Prostate gland (tissue), 2 donors: ENCODE measurements around the gene ATP9B. TPM values are rescaled to one million over a fixed set of nuclear protein-coding genes. Genes with fewer than 3 reads are reported as not detected.

Source experiments
- DNase-seq: peaks from one replicate; pipeline ENCODE4 v3.0.0-alpha.2; 2019; ENCODE audit warnings: low spot score
- H3K27ac ChIP-seq, 2 donors: fragments of 200-600 bp; sonication (generic); 2 replicates each; pipeline ENCODE4 v1.5.1; 2017 to 2019
- H3K27me3 ChIP-seq: fragments of 200-600 bp; sonication (generic); replicated peaks from 2 replicates; pipeline ENCODE4 v1.5.1; 2019; ENCODE audit not compliant: insufficient read depth
- H3K36me3 ChIP-seq, 2 donors: fragments of 200-600 bp; sonication (generic); 1 replicate in 1 of 2; 2 replicates in 1 of 2; pipeline versions ENCODE4 v1.5.1 to v1.8.1; 2017 to 2019
- H3K4me1 ChIP-seq: fragments of 200-600 bp; sonication (generic); replicated peaks from 2 replicates; pipeline ENCODE4 v1.5.1; 2019
- H3K4me3 ChIP-seq, 2 donors: fragments of 200-600 bp; sonication (generic); 2 replicates each; pipeline ENCODE4 v1.5.1; 2017 to 2019
- H3K9me3 ChIP-seq: fragments of 200-600 bp; sonication (generic); 2 replicates; pipeline ENCODE4 v1.5.1; 2017
- CTCF ChIP-seq, 4 experiments: fragments of 200-600 bp in 2 of 4; fragments of 450-650 bp in 2 of 4; sonication (generic) in 2 of 4; IDR thresholded peaks; 1 replicate in 3 of 4; 2 replicates in 1 of 4; pipeline ENCODE4 v1.5.1; 2016 to 2019; ENCODE audit warnings: antibody characterized with exemption in 4 of 4, mild to moderate bottlenecking in 2 of 4, moderate library complexity in 2 of 4
- POLR2A ChIP-seq: fragments of 450-650 bp; IDR thresholded peaks from one replicate; pipeline ENCODE4 v1.6.1; 2016; ENCODE audit warnings: antibody characterized with exemption, mild to moderate bottlenecking
- POLR2AphosphoS5 ChIP-seq: sonication (generic); formaldehyde crosslinking; IDR thresholded peaks from one replicate; pipeline ENCODE4 v1.6.1; 2017; ENCODE audit warnings: antibody characterized with exemption
- WGBS: methylation state at CpG from one replicate; pipeline ENCODE4 v1.1.5; 2018; 5-methylcytosine and 5-hydroxymethylcytosine counted together
- intact Hi-C: fragments of 100-400 bp; cut with DNase I; formaldehyde crosslinking; loops from one replicate; pipeline ENCODE4 v1.14.2; 2022
- total RNA-seq, 2 donors: library from RNA; depleted of rRNA; stranded (reverse); fragments of >200 nt; gene quantifications; one replicate each; pipeline ENCODE4 v1.1.0, GENCODE V29; 2016

The ATP9B gene
- total RNA-seq, 2 donors from 2014 or later, result 33.8 to 55.6 TPM

GRCh38 chr18:79395761-79396404 is 326.7 kb downstream of the ATP9B start, which contains the start of gene NFATC1:
Gene NFATC1 (plus strand): TSS chr18:79395930. CDS start chr18:79396225, 295 bp downstream.
- TF ChIP-seq CTCF (IDR thresholded peaks at IDR 0.05) (peak in 1 of 4 experiments; percentile 16), POLR2A (peak; percentile 35), POLR2AphosphoS5 (no peak)
- Histone ChIP-seq H3K27ac (peak within 1 kb of the TSS; percentile 68 to 84), H3K4me3 (peak within 1 kb of the TSS; percentile 45 to 54), H3K4me1 (peaks cover 3% of the 10 kb centered on the region), H3K9me3 (no peaks in the 10 kb centered on the region), H3K27me3 (no peaks in the 10 kb centered on the region), H3K36me3 (no peaks in the 10 kb centered on the region)
- peak; percentile 55 for DNase-seq
- intact Hi-C loops, result loop anchor here (5.0 kb wide), 1 partner anchor 131 kb away; no protein-coding TSS in a partner anchor
- under 1% methylated on average over 78 of the region's 91 CpGs for WGBS

DNA sequence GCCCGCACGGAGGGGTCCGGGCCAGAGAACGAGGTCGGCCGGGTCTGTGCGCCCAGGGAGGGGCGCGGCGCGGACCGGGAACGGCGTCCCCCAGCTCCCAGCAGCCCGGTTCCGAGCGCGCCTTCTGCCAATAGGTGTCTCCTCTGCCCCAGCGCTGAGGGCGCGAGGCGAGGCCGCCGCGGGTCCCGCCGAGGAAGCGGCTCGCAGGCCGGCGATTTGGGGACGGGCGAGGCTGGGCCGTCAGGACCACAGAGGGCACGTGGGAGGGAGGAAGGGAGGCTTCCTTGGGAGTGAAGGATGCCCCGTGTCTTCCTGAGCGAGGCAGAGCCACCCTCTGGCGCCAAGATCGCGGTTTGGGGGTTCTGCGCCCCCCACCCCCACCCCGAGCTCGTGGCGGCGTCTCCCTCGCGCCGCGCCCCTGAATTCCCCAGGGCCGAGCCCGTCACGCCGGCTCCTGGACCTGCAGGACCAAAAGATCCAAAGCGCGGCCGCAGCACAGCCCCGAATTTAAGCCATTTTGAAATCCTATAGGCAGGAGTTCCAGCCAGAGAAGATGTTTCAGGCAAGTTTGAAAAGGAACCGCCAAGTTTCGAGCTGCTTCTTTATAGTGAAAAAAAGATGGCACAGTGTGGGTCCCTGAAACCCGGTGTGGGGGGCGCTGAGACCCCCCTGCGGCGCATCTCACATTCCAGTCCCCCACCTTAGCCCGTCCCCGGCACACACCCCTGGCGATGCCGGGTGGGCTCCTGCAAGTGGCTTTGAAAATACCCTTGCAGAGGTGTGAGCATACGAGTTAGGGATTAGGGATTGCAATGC is 327.4 kb downstream of the ATP9B start:
- WGBS, result 13% methylated on average over 61 of the region's 68 CpGs
- intact Hi-C loops, result loop anchor here (5.0 kb wide), 1 partner anchor 131 kb away; no protein-coding TSS in a partner anchor

GRCh38 chr18:79397247-79397829 is 328.1 kb downstream of the ATP9B start:
- H3K27me3 ChIP-seq, result no peaks in the 10 kb centered on the region
- TF ChIP-seq POLR2AphosphoS5 (no peak), CTCF (IDR thresholded peaks at IDR 0.05) (no peak), POLR2A (no peak)
- 94% methylated on average over 27 of the region's 27 CpGs for WGBS
- H3K36me3 ChIP-seq, result no peaks in the 10 kb centered on the region
- DNase-seq, result no peak
- H3K4me1 ChIP-seq, result peaks cover 3% of the 10 kb centered on the region
- intact Hi-C loops, result loop anchor here (5.0 kb wide), 1 partner anchor 130 kb away; no protein-coding TSS in a partner anchor
- no peaks in the 10 kb centered on the region for H3K9me3 ChIP-seq
- no peak overlapping the region for H3K27ac ChIP-seq
- no peak overlapping the region for H3K4me3 ChIP-seq

More for the DNA sequence above, 327.4 kb downstream of the ATP9B start:
- Histone ChIP-seq H3K36me3 (no peaks in the 10 kb centered on the region), H3K9me3 (no peaks in the 10 kb centered on the region), H3K27ac (peak overlapping the region in 1 of 2 donors; percentile 84), H3K4me1 (peaks cover 3% of the 10 kb centered on the region), H3K27me3 (no peaks in the 10 kb centered on the region), H3K4me3 (peak overlapping the region; percentile 34 to 54)
- peak; percentile 58 for DNase-seq
- no peak for TF ChIP-seq POLR2A
- no peak for TF ChIP-seq POLR2AphosphoS5
- TF ChIP-seq CTCF (IDR thresholded peaks at IDR 0.05), result peak in 2 of 4 experiments; percentile 16 to 19

- 90% methylated on average over 38 of the region's 38 CpGs for WGBS
- no peaks in the 10 kb centered on the region for H3K36me3 ChIP-seq
- H3K4me1 ChIP-seq, result peaks cover 4% of the 10 kb centered on the region
- intact Hi-C loops, result loop anchor here (5.0 kb wide), 1 partner anchor 129 kb away; no protein-coding TSS in a partner anchor
- H3K4me3 ChIP-seq, result no peak overlapping the region
- TF ChIP-seq CTCF (IDR thresholded peaks at IDR 0.05), result no peak
- no peak for TF ChIP-seq POLR2AphosphoS5
- TF ChIP-seq POLR2A, result no peak
- no peak overlapping the region for H3K27ac ChIP-seq
- no peaks in the 10 kb centered on the region for H3K9me3 ChIP-seq
- no peaks in the 10 kb centered on the region for H3K27me3 ChIP-seq
- DNase-seq, result no peak
Observed at GRCh38 chr18:79397830-79398761, 328.9 kb downstream of the ATP9B start.
